ENCODE data around the gene CCDC70. TPM values are rescaled to one million over a fixed set of nuclear protein-coding genes. Genes with fewer than 3 reads are reported as not detected.
A peak's percentile ranks its signal among the peaks of the same experiment; 100 is the strongest.

CCDC70 gene
- total and polyA plus RNA-seq, 8 donors = not detected

GRCh38 chr13:51829568-51829899 is 32.2 kb upstream of the CCDC70 start:
- peaks cover 2 to 63% of the 10 kb centered on the region in 2 donors for H3K4me1 ChIP-seq
- DNase-seq (no peak), ATAC-seq (no peak)
- H3K4me3 ChIP-seq = no peak overlapping the region
- no peak for TF ChIP-seq CTCF (IDR thresholded peaks at IDR 0.05)
- peak overlapping the region in 1 of 2 donors; percentile 88 for H3K27ac ChIP-seq
- intact Hi-C loops (cut with DNase I) = no loop called here
- no peaks in the 10 kb centered on the region for H3K36me3 ChIP-seq
- H3K27me3 ChIP-seq = no peaks in the 10 kb centered on the region
- H3K9me3 ChIP-seq = no peaks in the 10 kb centered on the region

GRCh38 chr13:51831519-51831918 is 30.2 kb upstream of the CCDC70 start:
- intact Hi-C loops (cut with DNase I) = no loop called here
- no peaks in the 10 kb centered on the region for H3K27me3 ChIP-seq
- TF ChIP-seq CTCF (IDR thresholded peaks at IDR 0.05) = no peak
- H3K9me3 ChIP-seq = no peaks in the 10 kb centered on the region
- ATAC-seq = no peak
- H3K4me3 ChIP-seq = no peak overlapping the region
- no peaks in the 10 kb centered on the region for H3K36me3 ChIP-seq
- peaks cover 2 to 47% of the 10 kb centered on the region in 2 donors for H3K4me1 ChIP-seq
- no peak overlapping the region for H3K27ac ChIP-seq
- DNase-seq = no peak

GRCh38 chr13:51832471-51833152 is 29.2 kb upstream of the CCDC70 start:
- Histone ChIP-seq H3K9me3 (no peaks in the 10 kb centered on the region), H3K27ac (no peak overlapping the region), H3K4me3 (no peak overlapping the region), H3K36me3 (no peaks in the 10 kb centered on the region), H3K4me1 (peaks cover 0 to 43% of the 10 kb centered on the region in 2 donors), H3K27me3 (no peaks in the 10 kb centered on the region)
- DNase-seq (no peak), ATAC-seq (peak; percentile 78)
- peak in 1 of 2 donors; percentile 13 for TF ChIP-seq CTCF (IDR thresholded peaks at IDR 0.05)
- intact Hi-C loops (cut with DNase I) = no loop called here

GRCh38 chr13:51833980-51834379 is 27.8 kb upstream of the CCDC70 start:
- H3K9me3 ChIP-seq = no peaks in the 10 kb centered on the region
- TF ChIP-seq CTCF (IDR thresholded peaks at IDR 0.05) = no peak
- intact Hi-C loops (cut with DNase I) = no loop called here
- no peaks in the 10 kb centered on the region for H3K36me3 ChIP-seq
- DNase-seq = no peak
- no peaks in the 10 kb centered on the region for H3K27me3 ChIP-seq
- H3K27ac ChIP-seq = no peak overlapping the region
- no peak overlapping the region for H3K4me3 ChIP-seq
- peaks cover 0 to 29% of the 10 kb centered on the region in 2 donors for H3K4me1 ChIP-seq
- no peak for ATAC-seq

- no peak for TF ChIP-seq CTCF (IDR thresholded peaks at IDR 0.05)
- Histone ChIP-seq H3K27me3 (no peaks in the 10 kb centered on the region), H3K9me3 (no peaks in the 10 kb centered on the region), H3K27ac (no peak overlapping the region), H3K4me3 (no peak overlapping the region), H3K36me3 (no peaks in the 10 kb centered on the region), H3K4me1 (peaks cover 0 to 22% of the 10 kb centered on the region in 2 donors)
- intact Hi-C loops (cut with DNase I) = no loop called here
- ATAC-seq = no peak
- DNase-seq = peak in 1 of 4 donors; percentile 24
Observed at GRCh38 chr13:51834581-51835171, 27.1 kb upstream of the CCDC70 start.
